Measurements from ENCODE around the gene SNTA1. TPM values are rescaled to one million over a fixed set of nuclear protein-coding genes. Genes with fewer than 3 reads are reported as not detected.
"Not testable (repeated sequence)": the region's sequence is repeated elsewhere in the genome, so short reads cannot be mapped to it uniquely, and the experiment has no call there.

The SNTA1 gene
- total RNA-seq, 2 experiments from 2014 or later: 5.6 to 5.8 TPM

DNA sequence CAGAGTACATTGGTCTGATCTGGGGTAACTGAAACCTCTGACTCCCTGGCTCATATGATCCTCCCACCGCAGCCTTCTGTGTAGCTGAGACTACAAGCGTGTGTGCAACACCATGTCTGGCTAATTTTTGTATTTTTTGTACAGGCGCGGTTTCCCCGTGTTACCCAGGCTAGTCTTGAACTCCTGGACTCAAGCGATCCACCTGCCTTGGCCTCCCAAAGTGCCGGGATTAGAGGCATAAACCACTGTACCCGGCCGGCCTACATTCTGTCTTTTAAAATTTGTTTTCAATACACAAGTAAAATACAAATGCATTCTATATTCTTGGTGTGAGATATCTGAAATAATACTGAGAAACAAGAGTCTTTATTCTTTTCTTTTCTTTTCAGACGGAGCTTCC, 44.6 kb upstream of the SNTA1 start:
- peaks cover 10% of the 10 kb centered on the region for H3K4me1 Mint-ChIP-seq (ENCODE audit: low read depth)
- CTCF ChIA-PET: interaction anchor here (2.2 to 3.2 kb wide), 2 partner anchors 31 to 179 kb away, joined by 10 to 13 read pairs; partner anchors contain the start of gene ACTL10

DNA sequence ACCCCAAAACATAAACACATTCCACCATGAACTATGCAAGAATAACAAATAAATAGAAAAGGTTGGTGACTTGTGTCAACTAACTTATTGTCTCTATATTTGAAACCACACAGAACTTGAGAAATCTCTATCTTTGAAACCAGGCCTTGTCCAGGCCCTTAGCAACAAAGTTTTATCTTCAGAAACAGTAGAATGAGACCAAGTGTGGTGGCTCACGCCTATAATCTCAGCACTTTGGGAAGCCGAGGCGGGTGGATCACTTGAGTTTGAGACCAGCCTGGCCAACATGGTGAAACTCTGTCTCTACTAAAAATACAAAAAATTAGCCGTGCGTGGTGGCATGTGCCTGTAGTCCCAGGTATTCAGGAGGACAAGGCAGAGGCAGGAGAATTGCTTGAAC, 39.6 kb upstream of the SNTA1 start:
- H3K9me3 Mint-ChIP-seq; DNase-seq; H3K4me3 Mint-ChIP-seq; H3K27ac Mint-ChIP-seq; H3K36me3 Mint-ChIP-seq (ENCODE audit: low read depth); H3K27me3 Mint-ChIP-seq; H3K4me1 Mint-ChIP-seq (ENCODE audit: low read depth); POLR2A ChIA-PET; CTCF ChIA-PET; intact Hi-C loops (cut with micrococcal nuclease); ATAC-seq: not testable (repeated sequence)

More for the DNA sequence above, 44.6 kb upstream of the SNTA1 start:
- ATAC-seq (no peak), DNase-seq (no peak)
- peak overlapping the region; percentile 46 for H3K27ac Mint-ChIP-seq
- TF ChIP-seq, protein P1, sequence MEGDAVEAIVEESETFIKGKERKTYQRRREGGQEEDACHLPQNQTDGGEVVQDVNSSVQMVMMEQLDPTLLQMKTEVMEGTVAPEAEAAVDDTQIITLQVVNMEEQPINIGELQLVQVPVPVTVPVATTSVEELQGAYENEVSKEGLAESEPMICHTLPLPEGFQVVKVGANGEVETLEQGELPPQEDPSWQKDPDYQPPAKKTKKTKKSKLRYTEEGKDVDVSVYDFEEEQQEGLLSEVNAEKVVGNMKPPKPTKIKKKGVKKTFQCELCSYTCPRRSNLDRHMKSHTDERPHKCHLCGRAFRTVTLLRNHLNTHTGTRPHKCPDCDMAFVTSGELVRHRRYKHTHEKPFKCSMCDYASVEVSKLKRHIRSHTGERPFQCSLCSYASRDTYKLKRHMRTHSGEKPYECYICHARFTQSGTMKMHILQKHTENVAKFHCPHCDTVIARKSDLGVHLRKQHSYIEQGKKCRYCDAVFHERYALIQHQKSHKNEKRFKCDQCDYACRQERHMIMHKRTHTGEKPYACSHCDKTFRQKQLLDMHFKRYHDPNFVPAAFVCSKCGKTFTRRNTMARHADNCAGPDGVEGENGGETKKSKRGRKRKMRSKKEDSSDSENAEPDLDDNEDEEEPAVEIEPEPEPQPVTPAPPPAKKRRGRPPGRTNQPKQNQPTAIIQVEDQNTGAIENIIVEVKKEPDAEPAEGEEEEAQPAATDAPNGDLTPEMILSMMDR (IDR thresholded peaks at IDR 0.05): no peak
- POLR2A ChIA-PET: no interaction called here
- no peaks in the 10 kb centered on the region for H3K27me3 Mint-ChIP-seq
- no peaks in the 10 kb centered on the region for H3K9me3 Mint-ChIP-seq
- H3K4me3 Mint-ChIP-seq: peak overlapping the region; percentile 15
- no peaks in the 10 kb centered on the region for H3K36me3 Mint-ChIP-seq (ENCODE audit: low read depth)
- intact Hi-C loops (cut with micrococcal nuclease): no loop called here

DNA sequence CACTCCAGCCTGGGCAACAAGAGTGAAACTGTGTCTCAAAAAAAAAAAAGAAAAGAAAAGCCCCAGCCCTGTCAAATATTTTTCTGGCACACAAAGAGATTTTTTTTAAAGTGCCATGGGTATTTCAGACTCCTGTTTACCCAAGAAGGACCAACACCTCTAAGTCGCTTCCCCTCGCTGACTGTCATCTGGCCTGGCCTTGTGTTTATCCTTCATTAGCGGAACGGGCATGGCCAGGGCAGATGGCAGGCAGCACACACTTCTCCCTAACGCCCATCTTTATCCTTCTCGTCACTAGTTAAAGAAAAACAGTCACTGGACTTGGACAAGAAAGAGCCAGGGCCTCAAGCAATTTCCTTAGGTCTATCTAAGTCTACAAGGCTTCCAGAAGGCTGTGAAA, 39.0 kb upstream of the SNTA1 start:
- no peak overlapping the region for H3K4me3 Mint-ChIP-seq
- intact Hi-C loops (cut with micrococcal nuclease): no loop called here
- ATAC-seq (no peak), DNase-seq (no peak)
- TF ChIP-seq, protein P1 (IDR thresholded peaks at IDR 0.05): no peak
- no peak overlapping the region for H3K27ac Mint-ChIP-seq
- no peaks in the 10 kb centered on the region for H3K4me1 Mint-ChIP-seq (ENCODE audit: low read depth)
- H3K27me3 Mint-ChIP-seq: no peaks in the 10 kb centered on the region
- H3K36me3 Mint-ChIP-seq (ENCODE audit: low read depth): no peaks in the 10 kb centered on the region
- H3K9me3 Mint-ChIP-seq: no peaks in the 10 kb centered on the region
- ChIA-PET POLR2A (interaction anchor here (1.0 kb wide), 1 partner anchor 39 kb away, joined by 4 read pairs; no protein-coding TSS in a partner anchor), CTCF (no interaction called here)

DNA sequence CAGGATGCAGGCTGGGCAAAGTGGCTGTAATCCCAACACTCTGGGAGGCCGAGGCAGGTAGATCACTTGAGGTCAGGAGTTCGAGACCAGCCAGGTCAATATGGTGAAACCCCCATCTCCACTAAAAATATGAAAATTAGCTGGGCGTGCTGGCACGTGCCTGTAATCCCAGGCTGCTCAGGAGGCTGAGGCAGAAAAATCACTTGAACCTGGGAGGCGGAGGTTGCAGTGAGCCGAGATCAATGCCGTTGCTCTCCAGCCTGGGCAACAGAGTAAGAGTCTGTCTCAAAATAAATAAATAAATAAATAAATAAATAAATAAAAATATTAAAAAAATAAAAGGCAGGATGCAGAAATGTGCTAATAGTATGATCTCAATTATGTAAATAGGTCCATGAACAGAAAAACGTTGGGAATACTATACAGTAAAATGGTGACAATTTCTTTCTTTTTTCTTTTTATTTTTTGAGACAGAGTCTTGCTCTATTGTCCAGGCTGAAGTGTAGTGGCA, 37.9 kb upstream of the SNTA1 start:
- no peak overlapping the region for H3K4me3 Mint-ChIP-seq
- no peaks in the 10 kb centered on the region for H3K9me3 Mint-ChIP-seq
- no peaks in the 10 kb centered on the region for H3K36me3 Mint-ChIP-seq (ENCODE audit: low read depth)
- no peak overlapping the region for H3K27ac Mint-ChIP-seq
- POLR2A ChIA-PET: no interaction called here
- no peak for ATAC-seq
- CTCF ChIA-PET: no interaction called here
- no peak for DNase-seq
- intact Hi-C loops (cut with micrococcal nuclease): no loop called here
- no peaks in the 10 kb centered on the region for H3K4me1 Mint-ChIP-seq (ENCODE audit: low read depth)
- no peaks in the 10 kb centered on the region for H3K27me3 Mint-ChIP-seq
- TF ChIP-seq, protein P1 (IDR thresholded peaks at IDR 0.05): no peak

DNA sequence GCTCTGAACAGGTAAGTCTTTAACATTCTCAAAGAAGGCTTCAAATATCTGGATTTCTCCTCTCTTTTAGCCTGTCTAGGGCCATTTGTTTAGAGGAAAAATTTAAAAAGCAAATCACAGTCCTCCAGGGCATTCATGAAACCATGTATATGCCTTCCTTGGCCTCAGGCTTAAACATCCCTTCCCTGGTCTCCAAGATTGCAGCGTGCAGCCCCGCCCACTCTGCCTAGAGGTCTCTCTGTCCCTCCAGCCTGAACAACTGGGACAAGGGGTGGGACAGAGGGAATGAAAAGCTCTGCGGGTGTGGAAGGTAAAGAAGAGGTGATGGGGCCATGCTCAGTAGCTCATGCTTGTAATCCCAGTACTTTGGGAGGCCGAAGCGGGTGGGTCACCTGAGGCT, 36.5 kb upstream of the SNTA1 start:
- DNase-seq: no peak
- Mint-ChIP-seq H3K36me3 (ENCODE audit: low read depth) (no peaks in the 10 kb centered on the region), H3K4me1 (ENCODE audit: low read depth) (no peaks in the 10 kb centered on the region), H3K9me3 (no peaks in the 10 kb centered on the region), H3K27ac (no peak overlapping the region), H3K27me3 (no peaks in the 10 kb centered on the region), H3K4me3 (no peak overlapping the region)
- intact Hi-C loops (cut with micrococcal nuclease): no loop called here
- ATAC-seq: no peak
- ChIA-PET CTCF (no interaction called here), POLR2A (no interaction called here)
- TF ChIP-seq, protein P1 (IDR thresholded peaks at IDR 0.05): no peak

Measured in activated CD8-positive, alpha-beta T cell treated with anti-CD3 and anti-CD28 coated beads for 36 hours (primary cell).